Ovary (tissue), 10 donors: ENCODE data around the gene LIN28B. TPM values are rescaled to one million over a fixed set of nuclear protein-coding genes. Genes with fewer than 3 reads are reported as not detected.

Experiments
- DNase-seq, 5 donors: peaks; one replicate each; pipeline ENCODE4 v3.0.0-alpha.2; 2019 to 2020
- H3K27ac ChIP-seq, 2 donors: fragments of 200-600 bp; one replicate each; pipeline versions ENCODE4 v1.5.1 to v1.8.0; 2019 to 2022
- H3K27me3 ChIP-seq: fragments of 200-600 bp; one replicate; pipeline ENCODE4 v1.8.0; 2022
- H3K36me3 ChIP-seq: fragments of 200-600 bp; sonication (generic); one replicate; pipeline ENCODE4 v1.5.1; 2019
- H3K4me1 ChIP-seq: one replicate; pipeline ENCODE4 v1.8.1; 2013; ENCODE audit warnings: mild to moderate bottlenecking, moderate library complexity; ENCODE audit not compliant: insufficient read depth
- H3K4me3 ChIP-seq: fragments of 200-600 bp; sonication (generic); one replicate; pipeline ENCODE4 v1.5.1; 2017
- H3K9me3 ChIP-seq, 2 donors: fragments of 200-600 bp in 1 of 2; sonication (generic) in 1 of 2; one replicate each; pipeline versions ENCODE4 v1.5.1 to v1.8.1; 2013 to 2019; ENCODE audit warnings: mild to moderate bottlenecking in 1 of 2, moderate library complexity in 1 of 2
- CTCF ChIP-seq, 3 donors: fragments of 450-650 bp in 2 of 3; fragments of 200-600 bp in 1 of 3; IDR thresholded peaks; one replicate each; pipeline versions ENCODE4 v1.5.1 to v1.8.0; 2016 to 2022; ENCODE audit warnings: antibody characterized with exemption in 3 of 3, mild to moderate bottlenecking in 1 of 3
- EP300 ChIP-seq: sonication (generic); formaldehyde crosslinking; IDR thresholded peaks from one replicate; pipeline ENCODE4 v1.6.1; 2017; ENCODE audit warnings: antibody characterized with exemption
- POLR2A ChIP-seq: fragments of 450-650 bp; IDR thresholded peaks from one replicate; pipeline ENCODE4 v1.6.1; 2017; ENCODE audit warnings: antibody characterized with exemption, mild to moderate bottlenecking, moderate library complexity
- WGBS, 3 donors: extraction: QIAGEN DNeasy Blood & Tissue Kit in 1 of 3; methylation state at CpG; one replicate each; pipeline versions ENCODE4 v1.1.5 to v1.1.7; 2013 to 2017; 5-methylcytosine and 5-hydroxymethylcytosine counted together
- intact Hi-C, 4 donors: fragments of 100-400 bp; cut with DNase I; formaldehyde crosslinking; loops; one replicate each; pipeline versions ENCODE4 v1.11.0 to v1.15.1; 2022 to 2023
- long read RNA-seq, 3 donors: library from polyadenylated mRNA in 2 of 3; unstranded in 2 of 3; transcript quantifications; one replicate each; pipeline ENCODE4 v2.0.0 and lab custom pipeline, GENCODE V29; 2021 to 2026
- polyA plus RNA-seq, 2 donors: library from polyadenylated mRNA; stranded (reverse); fragments of 200-250 nt in 1 of 2; fragments of 350-450 nt in 1 of 2; fragmentation: Illumina TruSeq in 1 of 2; extraction: RNeasy Lipid Tissue Mini Kit (QIAGEN cat#74804) in 1 of 2; gene quantifications; one replicate each; pipeline ENCODE4 v1.2.3, GENCODE V29; 2013 to 2014
- total RNA-seq, 7 donors: library from RNA; depleted of rRNA in 2 of 7; stranded (reverse); fragments of >200 nt in 2 of 7; fragmentation: NEBNext Ultra II Directional in 3 of 7; extraction: Animal tissue kit (Norgen Biotek cat#: 25700) in 3 of 7; gene quantifications; one replicate each; pipeline versions ENCODE4 v1.1.0 to v1.2.4, GENCODE V29; 2016 to 2023
- donor health status: DM: no; HTN: no; CAD: no; lungs with moderate emphysema.
- donor health status: DM: no; HTN: no; CAD: no.
- donor health status: Bipolar disorder and iron deficiency.
- donor health status: DM: yes; HTN: yes; CAD: no.
- donor health status: DM: no; HTN: no; CAD: no.
- donor health status: DM: yes; HTN: yes; CAD: no.

LIN28B gene
- total RNA-seq (under 1 TPM in 1 of 7 donors, not detected in 6; 0.15 TPM), polyA plus RNA-seq (not detected)
- long read RNA-seq, donor 1 = 0 reads
- long read RNA-seq, donor 2, partial matches to known transcripts = 0 of 2 reads
- long read RNA-seq, donor 2, other reads (novel, unspliced or antisense) = 0 of 2 reads
- long read RNA-seq, donor 3 = 0 reads

GRCh38 chr6:104956731-104957294 lies at the start of gene LIN28B:
Gene LIN28B (plus strand): TSS chr6:104957107. CDS start chr6:104957251, 144 bp downstream.
- TF ChIP-seq CTCF (IDR thresholded peaks at IDR 0.05) (no peak), EP300 (no peak), POLR2A (no peak)
- peaks cover 0 to 3% of the 10 kb centered on the region in 2 donors for H3K9me3 ChIP-seq
- H3K4me3 ChIP-seq = no peak within 1 kb of the TSS
- 7 to 8% (median 8%) methylated on average over 15 of the region's 15 CpGs for WGBS, 3 donors
- H3K36me3 ChIP-seq = no peaks in the 10 kb centered on the region
- H3K27me3 ChIP-seq = no peaks in the 10 kb centered on the region
- intact Hi-C loops = no loop called here
- DNase-seq = no peak
- H3K4me1 ChIP-seq = no peaks in the 10 kb centered on the region
- no peak within 1 kb of the TSS for H3K27ac ChIP-seq

- intact Hi-C loops = no loop called here
- Histone ChIP-seq H3K27me3 (no peaks in the 10 kb centered on the region), H3K4me3 (no peak overlapping the region), H3K9me3 (no peaks in the 10 kb centered on the region), H3K4me1 (no peaks in the 10 kb centered on the region), H3K27ac (no peak overlapping the region), H3K36me3 (no peaks in the 10 kb centered on the region)
- 79 to 88% (median 84%) methylated on average over 6 of the region's 6 CpGs for WGBS, 3 donors
- TF ChIP-seq EP300 = no peak
- no peak for TF ChIP-seq CTCF (IDR thresholded peaks at IDR 0.05)
- TF ChIP-seq POLR2A = no peak
- DNase-seq = no peak
These were observed 48.6 kb upstream of the LIN28B start for GRCh38 chr6:104908031-104908887.

GRCh38 chr6:104908888-104909525 lies 47.9 kb upstream of the LIN28B start:
- TF ChIP-seq CTCF (IDR thresholded peaks at IDR 0.05) = no peak
- TF ChIP-seq POLR2A = no peak
- TF ChIP-seq EP300 = no peak
- Histone ChIP-seq H3K27ac (no peak overlapping the region), H3K9me3 (no peaks in the 10 kb centered on the region), H3K36me3 (no peaks in the 10 kb centered on the region), H3K27me3 (no peaks in the 10 kb centered on the region), H3K4me1 (no peaks in the 10 kb centered on the region), H3K4me3 (no peak overlapping the region)
- intact Hi-C loops = no loop called here
- no peak for DNase-seq
- WGBS, 3 donors = 82 to 86% (median 84%) methylated on average over 2 of the region's 2 CpGs

- intact Hi-C loops = no loop called here
- 13 to 43% (median 22%) methylated on average over 1 of the region's 1 CpG for WGBS, 3 donors
- H3K27ac ChIP-seq = no peak overlapping the region
- H3K9me3 ChIP-seq = no peaks in the 10 kb centered on the region
- no peak overlapping the region for H3K4me3 ChIP-seq
- H3K4me1 ChIP-seq = no peaks in the 10 kb centered on the region
- TF ChIP-seq EP300 (no peak), POLR2A (no peak), CTCF (IDR thresholded peaks at IDR 0.05) (no peak)
- no peaks in the 10 kb centered on the region for H3K36me3 ChIP-seq
- DNase-seq = no peak
- no peaks in the 10 kb centered on the region for H3K27me3 ChIP-seq
These were observed 35.0 kb upstream of the LIN28B start for GRCh38 chr6:104921896-104922295.
